Ishikawa (cell line): ENCODE measurements around the gene KCNB1.

Experiments used
- CEBPB ChIP-seq: IDR thresholded peaks from 2 replicates; pipeline ENCODE4 v1.6.1; 2012
- CREB1 ChIP-seq: IDR thresholded peaks from 2 replicates; pipeline ENCODE4 v1.6.1; 2012; ENCODE audit warnings: low read depth
- EGR1 ChIP-seq: IDR thresholded peaks from 2 replicates; pipeline ENCODE4 v1.6.1; 2012
- EP300 ChIP-seq: IDR thresholded peaks from 2 replicates; pipeline ENCODE4 v1.6.1; 2012; ENCODE audit warnings: borderline replicate concordance
- FOXM1 ChIP-seq: IDR thresholded peaks from 2 replicates; pipeline ENCODE4 v1.6.1; 2012; ENCODE audit warnings: low read depth, borderline replicate concordance
- NFIC ChIP-seq: IDR thresholded peaks from 2 replicates; pipeline ENCODE4 v1.6.1; 2012
- RAD21 ChIP-seq: IDR thresholded peaks from 2 replicates; pipeline ENCODE4 v1.6.1; 2012; ENCODE audit warnings: low read depth
- TAF1 ChIP-seq: IDR thresholded peaks from 2 replicates; pipeline ENCODE4 v1.6.1; 2012; ENCODE audit warnings: low read depth, mild to moderate bottlenecking
- TCF12 ChIP-seq: IDR thresholded peaks from 2 replicates; pipeline ENCODE4 v1.6.1; 2012; ENCODE audit warnings: low read depth
- TEAD4 ChIP-seq: IDR thresholded peaks from 2 replicates; pipeline ENCODE4 v1.6.1; 2012
- YY1 ChIP-seq: IDR thresholded peaks from 2 replicates; pipeline ENCODE4 v1.6.1; 2012; ENCODE audit warnings: low read depth
- ZBTB7A ChIP-seq: IDR thresholded peaks from 2 replicates; pipeline ENCODE4 v1.6.1; 2012; ENCODE audit warnings: low read depth
- TF ChIP-seq, protein P1 (sequence below): IDR thresholded peaks from 2 replicates; pipeline ENCODE4 v1.6.1; 2012
- TF ChIP-seq, protein P2 (sequence below): IDR thresholded peaks from 2 replicates; pipeline ENCODE4 v1.6.1; 2012
- TF ChIP-seq, protein P3 (sequence below): IDR thresholded peaks from 2 replicates; pipeline ENCODE4 v1.6.1; 2012; ENCODE audit warnings: low read depth, mild to moderate bottlenecking

Gene KCNB1

DNA sequence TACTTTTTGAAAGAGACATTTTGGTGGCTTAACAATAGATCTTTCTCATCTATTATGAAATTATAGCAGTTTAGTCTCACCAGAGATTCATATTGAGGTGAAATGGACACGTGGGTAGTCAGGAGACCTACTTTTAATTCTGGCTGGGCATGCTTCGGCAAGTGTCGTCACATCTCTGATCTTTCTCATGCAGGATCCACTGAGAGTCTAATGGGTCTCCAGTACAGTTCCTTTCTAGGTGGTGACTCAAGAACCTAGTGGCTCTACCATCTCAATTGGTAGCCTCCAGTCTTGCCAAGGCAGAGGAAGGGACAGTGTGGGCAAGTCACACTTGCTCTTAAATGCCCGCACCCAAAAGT is 94.9 kb downstream of the KCNB1 start:
- no peak for TF ChIP-seq TAF1
- no peak for TF ChIP-seq EP300
- no peak for TF ChIP-seq EGR1
- no peak for TF ChIP-seq TEAD4
- no peak for TF ChIP-seq NFIC
- TF ChIP-seq, protein P1, sequence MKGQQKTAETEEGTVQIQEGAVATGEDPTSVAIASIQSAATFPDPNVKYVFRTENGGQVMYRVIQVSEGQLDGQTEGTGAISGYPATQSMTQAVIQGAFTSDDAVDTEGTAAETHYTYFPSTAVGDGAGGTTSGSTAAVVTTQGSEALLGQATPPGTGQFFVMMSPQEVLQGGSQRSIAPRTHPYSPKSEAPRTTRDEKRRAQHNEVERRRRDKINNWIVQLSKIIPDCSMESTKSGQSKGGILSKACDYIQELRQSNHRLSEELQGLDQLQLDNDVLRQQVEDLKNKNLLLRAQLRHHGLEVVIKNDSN: no peak
- TF ChIP-seq ZBTB7A: no peak
- TF ChIP-seq, protein P2, sequence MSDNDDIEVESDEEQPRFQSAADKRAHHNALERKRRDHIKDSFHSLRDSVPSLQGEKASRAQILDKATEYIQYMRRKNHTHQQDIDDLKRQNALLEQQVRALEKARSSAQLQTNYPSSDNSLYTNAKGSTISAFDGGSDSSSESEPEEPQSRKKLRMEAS: no peak
- no peak for TF ChIP-seq CEBPB
- TF ChIP-seq TCF12: no peak
- no peak for TF ChIP-seq CREB1
- TF ChIP-seq, protein P3, sequence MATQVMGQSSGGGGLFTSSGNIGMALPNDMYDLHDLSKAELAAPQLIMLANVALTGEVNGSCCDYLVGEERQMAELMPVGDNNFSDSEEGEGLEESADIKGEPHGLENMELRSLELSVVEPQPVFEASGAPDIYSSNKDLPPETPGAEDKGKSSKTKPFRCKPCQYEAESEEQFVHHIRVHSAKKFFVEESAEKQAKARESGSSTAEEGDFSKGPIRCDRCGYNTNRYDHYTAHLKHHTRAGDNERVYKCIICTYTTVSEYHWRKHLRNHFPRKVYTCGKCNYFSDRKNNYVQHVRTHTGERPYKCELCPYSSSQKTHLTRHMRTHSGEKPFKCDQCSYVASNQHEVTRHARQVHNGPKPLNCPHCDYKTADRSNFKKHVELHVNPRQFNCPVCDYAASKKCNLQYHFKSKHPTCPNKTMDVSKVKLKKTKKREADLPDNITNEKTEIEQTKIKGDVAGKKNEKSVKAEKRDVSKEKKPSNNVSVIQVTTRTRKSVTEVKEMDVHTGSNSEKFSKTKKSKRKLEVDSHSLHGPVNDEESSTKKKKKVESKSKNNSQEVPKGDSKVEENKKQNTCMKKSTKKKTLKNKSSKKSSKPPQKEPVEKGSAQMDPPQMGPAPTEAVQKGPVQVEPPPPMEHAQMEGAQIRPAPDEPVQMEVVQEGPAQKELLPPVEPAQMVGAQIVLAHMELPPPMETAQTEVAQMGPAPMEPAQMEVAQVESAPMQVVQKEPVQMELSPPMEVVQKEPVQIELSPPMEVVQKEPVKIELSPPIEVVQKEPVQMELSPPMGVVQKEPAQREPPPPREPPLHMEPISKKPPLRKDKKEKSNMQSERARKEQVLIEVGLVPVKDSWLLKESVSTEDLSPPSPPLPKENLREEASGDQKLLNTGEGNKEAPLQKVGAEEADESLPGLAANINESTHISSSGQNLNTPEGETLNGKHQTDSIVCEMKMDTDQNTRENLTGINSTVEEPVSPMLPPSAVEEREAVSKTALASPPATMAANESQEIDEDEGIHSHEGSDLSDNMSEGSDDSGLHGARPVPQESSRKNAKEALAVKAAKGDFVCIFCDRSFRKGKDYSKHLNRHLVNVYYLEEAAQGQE: no peak
- TF ChIP-seq YY1: no peak
- no peak for TF ChIP-seq FOXM1
- TF ChIP-seq RAD21: no peak

DNA sequence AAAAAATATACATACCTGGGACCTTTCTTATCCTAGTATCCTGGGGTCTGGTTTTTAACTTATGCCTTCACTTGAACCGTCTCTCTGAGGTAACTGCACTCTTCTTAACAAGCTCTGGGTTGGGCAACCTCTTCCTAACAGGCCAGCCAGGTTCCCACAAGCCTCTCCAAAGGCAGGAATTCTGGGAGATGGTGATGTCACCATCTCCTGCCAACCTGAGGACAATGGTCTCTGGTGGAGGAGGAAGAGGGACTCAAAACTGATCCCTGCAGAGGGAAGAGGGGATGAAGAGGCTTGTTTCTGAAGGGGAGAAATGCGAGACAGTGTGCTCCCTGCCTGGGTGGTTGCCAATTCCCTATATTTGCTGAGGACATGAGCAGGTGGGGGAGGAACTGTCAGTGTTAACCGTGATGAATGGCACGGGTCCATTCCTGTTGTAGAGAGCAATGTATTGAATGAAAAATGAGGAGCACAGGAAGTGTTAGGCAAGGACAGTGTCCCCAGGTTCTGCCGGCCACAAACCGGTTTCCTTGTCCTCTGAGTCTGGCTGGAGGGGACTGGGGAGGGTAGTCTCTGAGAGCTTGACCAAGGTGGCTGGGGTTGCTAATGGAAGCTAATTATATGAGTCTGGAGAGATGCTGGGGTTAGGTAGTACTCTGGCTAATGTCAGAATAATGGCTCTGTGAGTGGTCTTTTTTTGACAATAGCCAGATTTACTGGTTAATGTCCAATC is 95.5 kb downstream of the KCNB1 start:
- TF ChIP-seq TCF12 (no peak), YY1 (no peak), CREB1 (no peak), RAD21 (no peak), CEBPB (no peak), FOXM1 (no peak), EP300 (no peak), EGR1 (no peak), TEAD4 (no peak), NFIC (no peak), ZBTB7A (no peak), TAF1 (no peak)
- TF ChIP-seq, protein P2: no peak
- TF ChIP-seq, protein P3: no peak
- TF ChIP-seq, protein P1: no peak

DNA sequence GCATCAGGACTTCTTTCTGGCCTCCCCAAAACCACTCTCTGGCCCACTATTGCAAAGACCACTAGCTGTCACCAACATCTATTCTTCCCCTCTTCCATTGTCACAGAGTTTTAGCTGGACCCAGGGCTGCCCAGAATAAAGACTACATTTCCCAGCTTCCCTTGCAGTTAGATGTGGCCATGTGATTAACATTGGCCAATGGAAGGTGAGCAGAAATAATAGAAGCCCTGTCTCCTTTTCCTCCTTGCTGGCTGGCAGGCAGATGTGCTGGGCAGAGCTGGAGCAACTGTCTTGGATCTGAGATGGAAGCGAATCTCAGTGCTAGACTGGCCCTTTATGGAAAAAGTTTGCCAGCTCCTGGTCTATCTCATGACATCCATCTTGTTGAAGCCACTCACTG is 97.0 kb downstream of the KCNB1 start:
- TF ChIP-seq, protein P1: peak; percentile 97
- TF ChIP-seq EP300: no peak

DNA sequence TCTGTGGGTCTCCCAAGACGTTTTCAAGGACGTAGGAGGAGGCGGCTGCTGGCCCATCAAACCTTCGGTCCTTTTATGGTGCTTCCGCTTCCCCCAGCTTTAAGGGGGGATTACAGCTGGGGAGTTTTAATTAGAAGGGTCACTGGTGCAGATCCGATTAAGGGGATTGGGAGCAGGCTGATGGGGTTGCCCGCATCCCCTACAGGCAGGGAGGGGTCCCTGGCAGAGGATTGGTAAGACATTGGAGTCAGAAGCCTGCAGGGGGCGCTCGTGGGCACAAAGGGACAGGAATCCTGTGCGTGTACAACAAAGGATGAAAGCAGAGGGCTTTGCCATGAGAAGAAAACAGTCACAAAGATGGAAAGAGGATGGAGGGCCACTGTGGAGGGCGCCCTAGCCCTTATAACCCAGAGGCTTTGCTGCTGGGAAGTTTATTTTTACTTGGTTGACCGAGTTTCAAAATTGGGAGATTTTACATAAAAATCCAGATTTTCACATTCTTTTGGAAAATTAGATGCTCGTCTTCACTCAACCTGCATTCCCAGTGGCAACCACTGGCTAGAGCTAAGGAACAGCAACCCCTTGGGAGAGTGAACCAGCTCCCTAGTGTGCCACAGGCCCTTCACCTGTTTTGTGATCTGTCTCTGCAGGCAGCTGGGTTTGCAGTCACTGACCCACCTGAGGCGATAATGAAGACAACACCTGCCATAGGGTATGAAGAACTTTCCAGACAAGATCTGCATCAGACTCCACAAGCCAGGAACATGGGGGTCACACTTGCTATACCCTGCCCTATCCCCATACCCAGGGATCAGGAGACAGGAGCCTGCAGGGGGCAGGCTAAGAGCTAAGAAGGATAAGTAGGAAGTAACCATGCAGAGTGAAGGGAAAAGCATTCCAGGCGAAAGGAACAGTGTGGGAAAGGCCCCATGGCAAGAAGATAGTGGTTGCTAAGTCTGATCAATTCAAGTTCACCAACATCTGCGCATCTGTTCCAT is 97.7 kb downstream of the KCNB1 start:
- TF ChIP-seq CREB1: no peak
- TF ChIP-seq RAD21: peak; percentile 47
